Suprapubic skin (tissue), 4 donors: Measurements from ENCODE around the gene TMTC2. TPM values are rescaled to one million over a fixed set of nuclear protein-coding genes. Genes with fewer than 3 reads are reported as not detected.
A peak's percentile ranks its signal among the peaks of the same experiment; 100 is the strongest.

Experiments used
- DNase-seq, 2 donors: peaks; one replicate each; pipeline ENCODE4 v3.0.0-alpha.2; 2019; ENCODE audit warnings: low spot score in 2 of 2
- H3K27ac ChIP-seq: fragments of 200-600 bp; sonication (generic); one replicate; pipeline ENCODE4 v1.5.1; 2019
- H3K27me3 ChIP-seq: fragments of 200-600 bp; sonication (generic); one replicate; pipeline ENCODE4 v1.5.1; 2019
- H3K36me3 ChIP-seq: fragments of 200-600 bp; sonication (generic); one replicate; pipeline ENCODE4 v1.5.1; 2019
- H3K4me1 ChIP-seq: fragments of 200-600 bp; sonication (generic); one replicate; pipeline ENCODE4 v1.5.1; 2019
- H3K4me3 ChIP-seq: fragments of 200-600 bp; sonication (generic); one replicate; pipeline ENCODE4 v1.5.1; 2019; ENCODE audit warnings: mild to moderate bottlenecking
- H3K9me3 ChIP-seq: fragments of 200-600 bp; sonication (generic); one replicate; pipeline ENCODE4 v1.5.1; 2019
- EP300 ChIP-seq: sonication (generic); formaldehyde crosslinking; IDR thresholded peaks from one replicate; pipeline ENCODE4 v1.6.1; 2017; ENCODE audit warnings: antibody characterized with exemption
- POLR2A ChIP-seq, 2 donors: fragments of 450-650 bp; IDR thresholded peaks; one replicate each; pipeline ENCODE4 v1.6.1; 2017; ENCODE audit warnings: antibody characterized with exemption in 2 of 2, mild to moderate bottlenecking in 2 of 2, moderate library complexity in 2 of 2
- POLR2AphosphoS5 ChIP-seq, 3 donors: sonication (generic); formaldehyde crosslinking; IDR thresholded peaks; one replicate each; pipeline ENCODE4 v1.6.1; 2017; ENCODE audit warnings: antibody characterized with exemption in 3 of 3
- WGBS: methylation state at CpG from one replicate; pipeline ENCODE4 v1.1.5; 2018; 5-methylcytosine and 5-hydroxymethylcytosine counted together
- total RNA-seq, 4 donors: library from RNA; depleted of rRNA; stranded (reverse); fragments of >200 nt; gene quantifications; one replicate each; pipeline ENCODE4 v1.1.0, GENCODE V29; 2016
- TF ChIP-seq, protein P1 (sequence below), 2 donors: fragments of 200-600 bp in 1 of 2; fragments of 450-650 bp in 1 of 2; sonication (generic) in 1 of 2; IDR thresholded peaks; one replicate each; pipeline ENCODE4 v1.5.1; 2016 to 2019; ENCODE audit warnings: antibody characterized with exemption in 2 of 2, mild to moderate bottlenecking in 1 of 2, moderate library complexity in 1 of 2

Gene TMTC2
- total RNA-seq, 4 donors from 2014 or later: 16.7 to 21.1 (median 18.9) TPM

DNA sequence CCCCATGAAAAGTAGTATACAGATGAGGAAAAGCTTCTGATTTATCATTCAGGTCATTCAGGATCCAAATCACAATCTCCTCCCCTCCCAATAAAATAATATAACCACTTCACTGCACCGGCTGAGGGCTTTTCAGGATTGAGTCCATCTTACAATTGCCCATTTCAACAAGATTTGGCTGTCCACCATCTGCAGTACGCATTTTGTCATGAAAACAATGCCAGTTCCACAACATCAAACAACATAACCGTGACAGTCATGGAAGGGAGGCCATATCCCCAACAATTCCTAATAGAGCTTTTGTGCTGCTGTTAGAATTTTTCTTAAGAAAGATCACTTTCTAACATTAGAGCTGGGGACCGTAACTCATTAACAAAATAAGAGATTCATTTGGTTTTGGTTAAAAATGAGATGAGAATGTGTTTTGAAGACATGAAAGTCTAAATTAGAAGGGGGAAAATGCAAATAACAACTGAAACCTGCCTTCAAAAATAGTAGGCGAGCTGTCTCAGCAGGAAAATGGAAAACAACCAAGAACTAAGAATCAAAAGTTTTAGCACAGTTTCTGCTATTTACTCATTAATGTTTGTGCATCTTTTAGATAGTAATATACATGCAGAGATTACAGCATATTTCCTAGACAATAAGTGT, 38.3 kb upstream of the TMTC2 start:
- TF ChIP-seq EP300 (no peak), POLR2A (IDR thresholded peaks at IDR 0.05) (no peak), POLR2AphosphoS5 (IDR thresholded peaks at IDR 0.05) (no peak)
- TF ChIP-seq, protein P1, sequence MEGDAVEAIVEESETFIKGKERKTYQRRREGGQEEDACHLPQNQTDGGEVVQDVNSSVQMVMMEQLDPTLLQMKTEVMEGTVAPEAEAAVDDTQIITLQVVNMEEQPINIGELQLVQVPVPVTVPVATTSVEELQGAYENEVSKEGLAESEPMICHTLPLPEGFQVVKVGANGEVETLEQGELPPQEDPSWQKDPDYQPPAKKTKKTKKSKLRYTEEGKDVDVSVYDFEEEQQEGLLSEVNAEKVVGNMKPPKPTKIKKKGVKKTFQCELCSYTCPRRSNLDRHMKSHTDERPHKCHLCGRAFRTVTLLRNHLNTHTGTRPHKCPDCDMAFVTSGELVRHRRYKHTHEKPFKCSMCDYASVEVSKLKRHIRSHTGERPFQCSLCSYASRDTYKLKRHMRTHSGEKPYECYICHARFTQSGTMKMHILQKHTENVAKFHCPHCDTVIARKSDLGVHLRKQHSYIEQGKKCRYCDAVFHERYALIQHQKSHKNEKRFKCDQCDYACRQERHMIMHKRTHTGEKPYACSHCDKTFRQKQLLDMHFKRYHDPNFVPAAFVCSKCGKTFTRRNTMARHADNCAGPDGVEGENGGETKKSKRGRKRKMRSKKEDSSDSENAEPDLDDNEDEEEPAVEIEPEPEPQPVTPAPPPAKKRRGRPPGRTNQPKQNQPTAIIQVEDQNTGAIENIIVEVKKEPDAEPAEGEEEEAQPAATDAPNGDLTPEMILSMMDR (IDR thresholded peaks at IDR 0.05): no peak
- 70% methylated on average over 5 of the region's 5 CpGs for WGBS
- no peaks in the 10 kb centered on the region for H3K9me3 ChIP-seq
- H3K27ac ChIP-seq: no peak overlapping the region
- no peaks in the 10 kb centered on the region for H3K36me3 ChIP-seq
- DNase-seq: no peak
- no peak overlapping the region for H3K4me3 ChIP-seq
- H3K27me3 ChIP-seq: no peaks in the 10 kb centered on the region
- H3K4me1 ChIP-seq: peaks cover 16% of the 10 kb centered on the region

DNA sequence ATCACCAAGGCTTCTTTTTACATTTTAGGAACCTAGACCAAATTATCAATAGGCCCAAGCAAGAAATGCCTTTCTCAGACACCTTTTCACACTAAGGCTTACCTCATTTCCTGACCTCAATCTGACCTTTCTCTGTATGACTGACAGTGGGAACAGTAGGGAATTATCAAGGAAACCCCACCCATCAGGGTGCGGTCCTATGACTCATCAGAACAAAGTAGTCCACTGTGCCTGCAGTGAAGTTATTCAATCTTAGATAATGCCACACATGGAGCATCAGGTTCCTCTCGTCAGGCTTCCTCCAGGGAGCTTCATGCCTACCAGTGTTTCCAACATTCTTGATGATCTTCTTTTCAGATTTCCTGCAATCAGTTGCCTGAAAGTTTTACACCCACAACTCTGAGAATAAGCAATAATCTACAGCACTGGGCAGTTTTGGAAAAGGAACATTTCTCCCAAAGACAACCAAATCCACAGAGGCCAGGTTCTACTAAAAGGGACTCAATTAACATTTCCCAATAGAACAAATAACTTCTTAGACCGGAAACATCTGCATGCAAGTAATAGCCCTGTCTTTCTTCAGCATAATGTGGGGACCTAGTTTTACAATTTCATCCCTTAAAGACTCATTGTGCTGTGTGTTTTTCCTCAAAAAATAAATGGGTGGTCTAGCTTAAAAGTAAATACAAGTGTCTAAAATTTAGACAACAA, 35.9 kb upstream of the TMTC2 start:
- TF ChIP-seq POLR2A (IDR thresholded peaks at IDR 0.05) (no peak), EP300 (no peak), POLR2AphosphoS5 (IDR thresholded peaks at IDR 0.05) (no peak)
- TF ChIP-seq, protein P1 (IDR thresholded peaks at IDR 0.05): no peak
- no peak for DNase-seq
- no peaks in the 10 kb centered on the region for H3K27me3 ChIP-seq
- H3K27ac ChIP-seq: peak overlapping the region; percentile 70
- 34% methylated on average over 3 of the region's 3 CpGs for WGBS
- no peak overlapping the region for H3K4me3 ChIP-seq
- H3K9me3 ChIP-seq: no peaks in the 10 kb centered on the region
- H3K36me3 ChIP-seq: no peaks in the 10 kb centered on the region
- H3K4me1 ChIP-seq: peaks cover 16% of the 10 kb centered on the region

DNA sequence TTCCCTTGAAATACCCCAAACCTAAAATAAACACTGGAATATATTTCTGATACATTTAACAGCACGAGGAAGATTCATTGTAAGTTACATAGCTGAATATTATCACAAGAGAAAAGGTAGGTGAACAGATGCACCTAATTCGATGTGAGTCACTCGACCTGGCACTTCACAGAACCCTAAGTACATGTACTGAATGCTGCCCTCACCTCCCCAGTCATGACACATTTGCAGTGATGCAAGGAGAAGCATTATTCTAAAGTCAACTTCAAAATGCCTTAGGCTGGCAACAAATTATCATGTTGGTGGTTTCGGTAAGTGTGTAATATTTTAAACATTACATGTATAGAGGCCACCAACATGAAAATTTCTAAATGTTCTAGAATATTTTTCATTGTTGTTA, 35.2 kb upstream of the TMTC2 start:
- DNase-seq: no peak
- 74% methylated on average over 4 of the region's 4 CpGs for WGBS

DNA sequence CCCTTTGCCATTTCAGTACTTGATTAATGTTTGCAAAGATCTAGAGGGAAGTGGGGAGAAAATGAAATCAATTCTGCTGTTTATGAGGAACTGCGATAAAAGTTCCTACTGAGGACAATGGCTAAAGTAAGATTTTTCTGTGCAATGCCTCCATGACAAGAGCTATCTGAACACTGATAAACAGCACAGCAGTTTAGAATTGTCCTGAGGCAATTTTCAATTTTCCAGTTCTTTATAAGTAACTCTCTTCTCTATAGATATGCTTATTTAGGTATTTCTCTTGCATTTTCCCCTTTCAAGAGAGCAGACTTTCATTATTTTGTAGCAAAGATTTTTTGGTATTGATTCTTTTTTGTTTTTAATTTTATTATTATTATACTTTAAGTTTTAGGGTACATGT, 34.6 kb upstream of the TMTC2 start:
- Histone ChIP-seq H3K36me3 (no peaks in the 10 kb centered on the region), H3K27me3 (no peaks in the 10 kb centered on the region), H3K27ac (no peak overlapping the region), H3K4me3 (no peak overlapping the region), H3K4me1 (peaks cover 16% of the 10 kb centered on the region), H3K9me3 (no peaks in the 10 kb centered on the region)
- WGBS: 89% methylated on average over 1 of the region's 1 CpG
- no peak for DNase-seq
- TF ChIP-seq POLR2AphosphoS5 (IDR thresholded peaks at IDR 0.05) (no peak), EP300 (no peak)

More for the DNA sequence above, 35.2 kb upstream of the TMTC2 start:
- Histone ChIP-seq H3K27me3 (no peaks in the 10 kb centered on the region), H3K27ac (peak overlapping the region; percentile 70), H3K36me3 (no peaks in the 10 kb centered on the region), H3K9me3 (no peaks in the 10 kb centered on the region), H3K4me1 (peaks cover 16% of the 10 kb centered on the region), H3K4me3 (no peak overlapping the region)
- TF ChIP-seq POLR2AphosphoS5 (IDR thresholded peaks at IDR 0.05) (no peak), EP300 (no peak), POLR2A (IDR thresholded peaks at IDR 0.05) (no peak)
- TF ChIP-seq, protein P1 (IDR thresholded peaks at IDR 0.05): no peak

- H3K36me3 ChIP-seq: no peaks in the 10 kb centered on the region
Observed at GRCh38 chr12:82655751-82656150, 31.0 kb upstream of the TMTC2 start.

More at GRCh38 chr12:82655751-82656150, 31.0 kb upstream of the TMTC2 start:
- 67% methylated on average over 4 of the region's 4 CpGs for WGBS
- H3K27me3 ChIP-seq: no peaks in the 10 kb centered on the region
- H3K4me1 ChIP-seq: peaks cover 11% of the 10 kb centered on the region
- no peak overlapping the region for H3K4me3 ChIP-seq
- no peak for TF ChIP-seq POLR2A (IDR thresholded peaks at IDR 0.05)
- TF ChIP-seq, protein P1 (IDR thresholded peaks at IDR 0.05): no peak
- TF ChIP-seq POLR2AphosphoS5 (IDR thresholded peaks at IDR 0.05): no peak
- TF ChIP-seq EP300: no peak
- no peak for DNase-seq
- no peak overlapping the region for H3K27ac ChIP-seq
- H3K9me3 ChIP-seq: no peaks in the 10 kb centered on the region
